Mesothelial cell of epicardium (in vitro differentiated cells): ENCODE data around the gene TGFBR3. TPM values are rescaled to one million over a fixed set of nuclear protein-coding genes. Genes with fewer than 3 reads are reported as not detected.

Source experiments
- DNase-seq, 2 experiments: peaks; one replicate each; pipeline ENCODE4 v3.0.0; 2021; ENCODE audit warnings: low spot score in 2 of 2; ENCODE audit not compliant: unreplicated experiment in 2 of 2
- H3K27ac Mint-ChIP-seq: 2 replicates; pipeline ENCODE4 v1.8.0; 2021; ENCODE audit warnings: mixed read lengths
- H3K27me3 Mint-ChIP-seq: 2 replicates; pipeline ENCODE4 v1.8.0; 2021; ENCODE audit warnings: low read depth, mixed read lengths
- H3K36me3 Mint-ChIP-seq: 2 replicates; pipeline ENCODE4 v1.8.0; 2021; ENCODE audit warnings: mixed read lengths
- H3K4me1 Mint-ChIP-seq: 2 replicates; pipeline ENCODE4 v1.8.0; 2021; ENCODE audit warnings: mixed read lengths
- H3K4me3 Mint-ChIP-seq: 2 replicates; pipeline ENCODE4 v1.8.0; 2021; ENCODE audit warnings: mild to moderate bottlenecking, moderate library complexity, mixed read lengths
- H3K9me3 Mint-ChIP-seq: 2 replicates; pipeline ENCODE4 v1.8.0; 2021; ENCODE audit warnings: mixed read lengths
- total RNA-seq: library from RNA; stranded (reverse); gene quantifications from 3 replicates; pipeline ENCODE4 v1.2.1, GENCODE V29; 2021
- TF ChIP-seq, protein P1 (sequence below): fragments of 200-600 bp; sonication (generic); IDR thresholded peaks from one replicate; pipeline ENCODE4 v1.5.0; 2021; ENCODE audit warnings: antibody characterized with exemption; ENCODE audit not compliant: unreplicated experiment

Gene TGFBR3
- total RNA-seq, 1 donor from 2014 or later: 20.7 TPM

DNA sequence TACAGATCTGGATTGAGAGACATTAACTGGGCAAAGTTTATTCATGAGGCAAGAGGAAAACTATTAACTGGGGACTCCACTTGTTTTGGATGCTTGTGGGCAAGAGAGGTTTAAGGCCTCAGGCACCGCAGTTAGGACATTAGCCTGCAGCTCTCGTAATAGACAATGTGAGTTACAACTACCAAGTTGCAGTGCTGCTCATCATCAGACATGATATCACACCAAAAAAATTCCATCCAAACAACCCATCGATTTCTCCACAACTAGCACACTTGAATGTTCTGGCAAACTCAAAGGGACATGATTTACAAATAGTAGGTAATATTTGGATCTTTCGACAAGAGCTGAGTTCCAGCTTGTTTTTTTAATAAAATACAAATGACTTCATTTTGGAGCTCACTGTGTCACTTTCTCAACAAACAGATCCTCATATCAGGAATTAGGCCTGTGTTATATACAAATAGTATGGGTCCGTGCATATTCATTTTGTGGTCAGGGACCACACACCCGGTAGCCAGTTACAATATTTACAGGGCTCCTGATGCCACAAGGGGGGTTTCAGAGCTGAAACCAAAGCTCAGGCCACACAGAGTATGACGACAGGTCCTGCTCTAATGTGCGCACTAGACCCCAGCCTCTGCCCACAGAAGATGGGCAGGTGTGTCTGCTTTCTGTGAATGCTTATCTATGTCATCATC, 128.0 kb downstream of the TGFBR3 start:
- Mint-ChIP-seq H3K27me3 (no peaks in the 10 kb centered on the region), H3K36me3 (no peaks in the 10 kb centered on the region), H3K9me3 (no peaks in the 10 kb centered on the region), H3K4me3 (no peak overlapping the region), H3K4me1 (peaks cover 11% of the 10 kb centered on the region), H3K27ac (no peak overlapping the region)
- TF ChIP-seq, protein P1, sequence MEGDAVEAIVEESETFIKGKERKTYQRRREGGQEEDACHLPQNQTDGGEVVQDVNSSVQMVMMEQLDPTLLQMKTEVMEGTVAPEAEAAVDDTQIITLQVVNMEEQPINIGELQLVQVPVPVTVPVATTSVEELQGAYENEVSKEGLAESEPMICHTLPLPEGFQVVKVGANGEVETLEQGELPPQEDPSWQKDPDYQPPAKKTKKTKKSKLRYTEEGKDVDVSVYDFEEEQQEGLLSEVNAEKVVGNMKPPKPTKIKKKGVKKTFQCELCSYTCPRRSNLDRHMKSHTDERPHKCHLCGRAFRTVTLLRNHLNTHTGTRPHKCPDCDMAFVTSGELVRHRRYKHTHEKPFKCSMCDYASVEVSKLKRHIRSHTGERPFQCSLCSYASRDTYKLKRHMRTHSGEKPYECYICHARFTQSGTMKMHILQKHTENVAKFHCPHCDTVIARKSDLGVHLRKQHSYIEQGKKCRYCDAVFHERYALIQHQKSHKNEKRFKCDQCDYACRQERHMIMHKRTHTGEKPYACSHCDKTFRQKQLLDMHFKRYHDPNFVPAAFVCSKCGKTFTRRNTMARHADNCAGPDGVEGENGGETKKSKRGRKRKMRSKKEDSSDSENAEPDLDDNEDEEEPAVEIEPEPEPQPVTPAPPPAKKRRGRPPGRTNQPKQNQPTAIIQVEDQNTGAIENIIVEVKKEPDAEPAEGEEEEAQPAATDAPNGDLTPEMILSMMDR: no peak
- DNase-seq: no peak

DNA sequence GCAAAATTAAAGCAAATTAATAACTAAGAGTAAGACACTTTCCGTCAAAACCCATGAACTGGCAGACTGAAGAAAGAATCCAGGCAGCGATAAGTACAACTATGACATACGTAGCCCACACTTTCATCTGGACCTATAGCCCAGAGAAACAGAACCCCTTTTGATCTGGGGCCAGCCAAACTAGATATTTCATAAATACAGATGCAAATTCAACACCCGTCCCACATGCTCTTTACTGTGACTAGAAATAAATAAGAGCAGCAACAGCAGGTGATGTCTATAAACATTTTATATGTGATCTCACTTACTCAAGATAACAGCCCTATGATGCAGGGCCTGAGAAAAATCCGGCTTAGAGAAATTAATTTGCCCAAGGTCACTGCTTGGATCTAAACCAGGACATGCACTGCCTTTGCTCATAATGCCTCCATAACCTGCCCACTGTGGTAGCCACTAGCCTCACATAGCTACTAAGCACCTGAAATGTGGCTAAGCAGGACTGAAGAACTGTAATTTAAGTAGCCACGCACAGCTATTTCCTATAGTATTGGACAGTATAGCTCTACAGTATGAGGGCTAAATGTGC, 130.2 kb downstream of the TGFBR3 start:
- no peak for DNase-seq
- no peaks in the 10 kb centered on the region for H3K9me3 Mint-ChIP-seq
- H3K4me1 Mint-ChIP-seq: peaks cover 4% of the 10 kb centered on the region
- H3K27me3 Mint-ChIP-seq: no peaks in the 10 kb centered on the region
- H3K36me3 Mint-ChIP-seq: no peaks in the 10 kb centered on the region
- TF ChIP-seq, protein P1: no peak
- H3K27ac Mint-ChIP-seq: no peak overlapping the region
- no peak overlapping the region for H3K4me3 Mint-ChIP-seq

DNA sequence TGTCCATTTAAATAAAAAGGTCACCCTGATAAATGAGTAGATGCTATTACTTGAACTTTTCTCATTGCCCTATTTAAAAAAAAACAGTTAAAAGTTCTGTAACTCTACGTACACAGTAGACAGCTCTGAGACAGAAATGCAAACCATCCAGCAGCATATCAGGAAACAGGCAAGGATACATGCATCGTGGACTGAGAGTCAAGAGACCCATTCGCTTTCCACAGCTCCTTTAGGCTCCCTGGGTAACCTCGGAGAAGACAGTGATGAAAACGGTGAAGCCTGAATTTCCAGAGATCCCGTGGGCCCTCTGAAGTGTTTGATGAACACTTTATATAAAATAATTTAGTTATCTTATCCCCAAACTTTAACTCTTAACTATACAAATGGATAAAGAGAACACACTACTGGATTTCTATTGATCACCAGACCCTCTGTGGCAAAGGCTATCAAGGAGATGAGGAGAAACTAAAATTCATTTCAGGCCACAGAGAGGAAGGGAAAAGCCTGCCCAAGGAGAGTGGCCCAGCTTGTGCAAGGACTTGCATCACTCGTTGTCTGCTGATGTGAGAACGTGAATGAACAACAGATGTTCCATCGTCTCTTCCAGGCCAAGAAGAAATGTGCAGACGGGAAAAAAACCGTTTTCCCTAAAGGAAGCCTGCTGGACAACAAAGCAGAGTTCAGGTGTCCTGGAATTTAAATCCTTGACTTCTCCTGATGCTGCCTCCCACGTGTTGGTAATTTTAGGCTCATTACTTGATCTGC, 131.0 kb downstream of the TGFBR3 start:
- H3K9me3 Mint-ChIP-seq: no peaks in the 10 kb centered on the region
- peaks cover 4% of the 10 kb centered on the region for H3K4me1 Mint-ChIP-seq
- H3K27me3 Mint-ChIP-seq: no peaks in the 10 kb centered on the region
- H3K36me3 Mint-ChIP-seq: no peaks in the 10 kb centered on the region
- TF ChIP-seq, protein P1: no peak
- H3K27ac Mint-ChIP-seq: peak overlapping the region; percentile 56
- no peak for DNase-seq
- no peak overlapping the region for H3K4me3 Mint-ChIP-seq

DNA sequence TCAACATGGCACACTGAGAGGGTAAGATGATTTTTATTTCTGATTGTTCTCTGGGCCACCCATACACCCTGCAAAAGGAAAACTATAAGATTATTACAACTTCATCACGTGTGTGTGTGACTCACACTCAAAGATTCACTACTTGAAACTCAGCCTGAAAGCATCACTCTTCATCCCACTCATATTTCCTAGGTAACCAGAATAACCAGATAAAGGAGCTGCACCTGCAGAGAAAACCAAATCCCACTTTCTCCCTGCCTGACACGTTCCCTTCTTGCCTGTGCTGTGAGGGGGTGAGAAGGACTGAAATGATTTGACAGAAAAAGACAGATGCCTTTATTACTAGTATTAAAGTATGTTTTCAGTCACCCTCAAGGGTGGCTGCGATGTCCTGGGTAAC, 131.6 kb downstream of the TGFBR3 start:
- H3K36me3 Mint-ChIP-seq: no peaks in the 10 kb centered on the region
- DNase-seq: no peak
- H3K4me3 Mint-ChIP-seq: no peak overlapping the region
- no peak overlapping the region for H3K27ac Mint-ChIP-seq
- TF ChIP-seq, protein P1: no peak
- peaks cover 4% of the 10 kb centered on the region for H3K4me1 Mint-ChIP-seq
- H3K27me3 Mint-ChIP-seq: no peaks in the 10 kb centered on the region
- H3K9me3 Mint-ChIP-seq: no peaks in the 10 kb centered on the region

DNA sequence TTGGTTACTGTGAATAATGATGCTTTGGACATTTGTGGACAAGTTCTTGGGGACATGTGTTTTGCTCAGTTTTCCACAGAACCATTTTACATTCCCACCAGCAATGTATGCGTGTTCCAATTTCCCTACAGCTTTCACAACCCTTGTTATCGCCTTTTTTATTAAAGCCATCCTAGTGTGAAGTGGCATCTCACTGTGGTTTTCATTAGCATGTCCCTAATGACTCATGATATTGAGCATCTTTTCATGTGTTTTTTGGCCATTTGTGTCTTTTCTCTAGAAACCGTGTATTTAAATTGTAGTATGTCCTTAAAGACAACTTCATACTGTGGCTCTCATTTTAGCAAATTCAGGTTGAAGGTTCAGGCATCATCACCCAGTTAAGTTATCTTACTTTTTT, 132.1 kb downstream of the TGFBR3 start:
- H3K27me3 Mint-ChIP-seq: no peaks in the 10 kb centered on the region
- no peak for DNase-seq
- no peak overlapping the region for H3K4me3 Mint-ChIP-seq
- no peaks in the 10 kb centered on the region for H3K9me3 Mint-ChIP-seq
- TF ChIP-seq, protein P1: no peak
- no peaks in the 10 kb centered on the region for H3K36me3 Mint-ChIP-seq
- no peak overlapping the region for H3K27ac Mint-ChIP-seq
- peaks cover 4% of the 10 kb centered on the region for H3K4me1 Mint-ChIP-seq
